SK-N-SH (cell line): ENCODE results near the gene ABITRAM. TPM values are rescaled to one million over a fixed set of nuclear protein-coding genes. Genes with fewer than 3 reads are reported as not detected.
"Not testable (repeated sequence)": the region's sequence is repeated elsewhere in the genome, so short reads cannot be mapped to it uniquely, and the experiment has no call there.

Experiments used
- CTCF ChIA-PET: fragments of 300-600, 350-600 bp; formaldehyde crosslinking; extraction: SDS; loops from one replicate; lab custom pipeline; 2021; lab: Yijun Ruan, JAX
- POLR2A ChIA-PET: fragments of 350-600 bp; sonication (Branson Sonifier 250); formaldehyde crosslinking; extraction: SDS; loops from one replicate; lab custom pipeline; 2020; ENCODE audit warnings: antibody characterized with exemption, inconsistent platforms; lab: Yijun Ruan, JAX
- DNase-seq: peaks from one replicate; pipeline ENCODE4 v3.0.0; 2012
- H2AFZ ChIP-seq: fragments of 200-600 bp; sonication (generic); 2 replicates; pipeline ENCODE4 v1.8.1; 2016; ENCODE audit warnings: antibody characterized with exemption, mild to moderate bottlenecking, low read depth
- H3F3A ChIP-seq: fragments of 200-600 bp; sonication (generic); replicated peaks from 2 replicates; pipeline ENCODE3; 2016; ENCODE audit warnings: antibody characterized with exemption, mild to moderate bottlenecking; ENCODE audit not compliant: insufficient read depth
- H3K27ac ChIP-seq, 2 experiments: fragments of 200-500 bp in 1 of 2; fragments of 200-600 bp in 1 of 2; sonication (Bioruptor generic) in 1 of 2; sonication (generic), shearing (Covaris generic) in 1 of 2; 2 replicates each; pipeline versions ENCODE4 v1.5.1 to v1.6.1; 2014 to 2016; ENCODE audit warnings: low read depth in 2 of 2, inconsistent platforms in 1 of 2, low read length in 1 of 2, mild to moderate bottlenecking in 1 of 2, mixed read lengths in 1 of 2
- H3K27me3 ChIP-seq: fragments of 200-600 bp; sonication (generic), shearing (Covaris generic); 2 replicates; pipeline ENCODE4 v1.6.1; 2016; ENCODE audit warnings: mixed run types; ENCODE audit not compliant: insufficient read depth
- H3K36me3 ChIP-seq, 2 experiments: fragments of 200-500 bp in 1 of 2; fragments of 200-600 bp in 1 of 2; sonication (Bioruptor generic) in 1 of 2; sonication (generic) in 1 of 2; replicated peaks in 1 of 2; 2 replicates each; pipeline versions ENCODE3 to v1.5.1; 2014 to 2016; ENCODE audit warnings: low read length in 1 of 2, mild to moderate bottlenecking in 1 of 2; ENCODE audit not compliant: insufficient read depth in 2 of 2, control insufficient read depth in 1 of 2
- H3K4me1 ChIP-seq, 2 experiments: fragments of 200-500 bp in 1 of 2; fragments of 200-600 bp in 1 of 2; sonication (Bioruptor generic) in 1 of 2; sonication (generic), shearing (Covaris generic) in 1 of 2; 2 replicates each; pipeline versions ENCODE4 v1.5.1 to v1.6.1; 2014 to 2016; ENCODE audit warnings: low read depth in 1 of 2, low read length in 1 of 2, mixed run types in 1 of 2; ENCODE audit not compliant: insufficient read depth in 2 of 2, control insufficient read depth in 1 of 2
- H3K4me2 ChIP-seq: fragments of 200-600 bp; sonication (generic), shearing (Covaris generic); 2 replicates; pipeline ENCODE4 v1.6.1; 2017; ENCODE audit warnings: mixed run types
- H3K4me3 ChIP-seq, 2 experiments: fragments of 200-500 bp in 1 of 2; fragments of 200-600 bp in 1 of 2; sonication (Bioruptor generic) in 1 of 2; sonication (generic), shearing (Covaris generic) in 1 of 2; 2 replicates each; pipeline versions ENCODE4 v1.5.1 to v1.8.1; 2014 to 2016; ENCODE audit warnings: low read depth in 2 of 2, inconsistent platforms in 1 of 2, low read length in 1 of 2, mild to moderate bottlenecking in 1 of 2, mixed read lengths in 1 of 2, moderate library complexity in 1 of 2
- H3K79me2 ChIP-seq: fragments of 200-600 bp; sonication (generic); 2 replicates; pipeline ENCODE4 v1.8.1; 2017; ENCODE audit warnings: mild to moderate bottlenecking; ENCODE audit not compliant: insufficient read depth
- H3K9ac ChIP-seq: fragments of 200-600 bp; sonication (generic); 2 replicates; pipeline ENCODE4 v1.6.1; 2017; ENCODE audit warnings: mixed run types
- H3K9me2 ChIP-seq: fragments of 200-600 bp; sonication (generic); 2 replicates; pipeline ENCODE4 v1.6.1; 2017; ENCODE audit warnings: mixed run types
- H3K9me3 ChIP-seq: fragments of 200-600 bp; sonication (generic); 2 replicates; pipeline ENCODE4 v1.6.1; 2017; ENCODE audit warnings: mixed run types, mild to moderate bottlenecking, moderate library complexity
- H4K20me1 ChIP-seq: fragments of 200-600 bp; sonication (generic); 2 replicates; pipeline ENCODE4 v1.6.1; 2017; ENCODE audit warnings: mild to moderate bottlenecking, mixed run types; ENCODE audit not compliant: insufficient read depth
- CHD2 ChIP-seq: fragments of 150-350 bp; IDR thresholded peaks from 2 replicates; pipeline ENCODE4 v1.6.1; 2018; ENCODE audit warnings: low read length; ENCODE audit not compliant: partially characterized antibody
- EP300 ChIP-seq, 2 experiments: IDR thresholded peaks; 2 replicates each; pipeline versions ENCODE4 v1.4.0 to v1.6.1; 2012; ENCODE audit warnings: borderline replicate concordance in 1 of 2, low read depth in 1 of 2, low read length in 1 of 2
- GATA2 ChIP-seq: sonication (generic); formaldehyde crosslinking; IDR thresholded peaks from 2 replicates; pipeline ENCODE4 v1.5.0; 2020; ENCODE audit warnings: mild to moderate bottlenecking, missing genetic modification reagents
- MEF2A ChIP-seq: IDR thresholded peaks from 2 replicates; pipeline ENCODE4 v1.4.0; 2012; ENCODE audit warnings: low read depth, borderline replicate concordance
- MXI1 ChIP-seq: IDR thresholded peaks from 2 replicates; pipeline ENCODE4 v1.6.1; 2012; ENCODE audit warnings: mild to moderate bottlenecking, low read depth, low read length, improper control_type of control experiment
- NRF1 ChIP-seq: IDR thresholded peaks from 2 replicates; pipeline ENCODE4 v1.6.1; 2012; ENCODE audit warnings: low read depth, mild to moderate bottlenecking, low read length
- POLR2AphosphoS5 ChIP-seq: IDR thresholded peaks from 2 replicates; pipeline ENCODE4 v1.6.1; 2012; ENCODE audit warnings: low read depth, low read length
- RXRA ChIP-seq: IDR thresholded peaks from 2 replicates; pipeline ENCODE4 v1.4.0; 2012; ENCODE audit warnings: low read depth, mild to moderate bottlenecking, borderline replicate concordance
- SIN3A ChIP-seq: IDR thresholded peaks from 2 replicates; pipeline ENCODE4 v1.6.1; 2012; ENCODE audit warnings: low read depth, mild to moderate bottlenecking, low read length, moderate library complexity, borderline replicate concordance
- TAF1 ChIP-seq: IDR thresholded peaks from 2 replicates; pipeline ENCODE4 v1.6.1; 2012; ENCODE audit warnings: low read depth, mild to moderate bottlenecking, low read length, moderate library complexity, borderline replicate concordance
- YY1 ChIP-seq: IDR thresholded peaks from 2 replicates; pipeline ENCODE4 v1.4.0; 2012; ENCODE audit warnings: low read depth, mild to moderate bottlenecking
- WGBS: methylation state at CpG from one replicate; pipeline ENCODE4 v1.1.6; 2017; ENCODE audit warnings: low lambda C conversion rate; 5-methylcytosine and 5-hydroxymethylcytosine counted together
- polyA plus RNA-seq, 3 experiments: library from polyadenylated mRNA; depleted of rRNA; stranded (reverse); fragments of >200 nt; gene quantifications; 2 replicates each; pipeline ENCODE4 v1.2.3, GENCODE V29; 2012
- TF ChIP-seq, protein P1 (sequence below): fragments of 200-600 bp; sonication (generic); IDR thresholded peaks from 2 replicates; pipeline ENCODE4 v1.6.1; 2017; ENCODE audit warnings: antibody characterized with exemption, mild to moderate bottlenecking, moderate library complexity
- TF ChIP-seq, protein P2 (sequence below): fragments of 150-350 bp; IDR thresholded peaks from 2 replicates; pipeline ENCODE4 v1.6.1; 2017; ENCODE audit warnings: antibody characterized with exemption, low read length, low read depth, borderline replicate concordance
- TF ChIP-seq, protein P3 (sequence below): IDR thresholded peaks from 2 replicates; pipeline ENCODE4 v1.4.0; 2012; ENCODE audit warnings: low read depth, borderline replicate concordance

ABITRAM gene
- polyA plus RNA-seq, 1 of the 3 experiments (the other 2 are of a cell fraction) = 13.9 TPM

DNA sequence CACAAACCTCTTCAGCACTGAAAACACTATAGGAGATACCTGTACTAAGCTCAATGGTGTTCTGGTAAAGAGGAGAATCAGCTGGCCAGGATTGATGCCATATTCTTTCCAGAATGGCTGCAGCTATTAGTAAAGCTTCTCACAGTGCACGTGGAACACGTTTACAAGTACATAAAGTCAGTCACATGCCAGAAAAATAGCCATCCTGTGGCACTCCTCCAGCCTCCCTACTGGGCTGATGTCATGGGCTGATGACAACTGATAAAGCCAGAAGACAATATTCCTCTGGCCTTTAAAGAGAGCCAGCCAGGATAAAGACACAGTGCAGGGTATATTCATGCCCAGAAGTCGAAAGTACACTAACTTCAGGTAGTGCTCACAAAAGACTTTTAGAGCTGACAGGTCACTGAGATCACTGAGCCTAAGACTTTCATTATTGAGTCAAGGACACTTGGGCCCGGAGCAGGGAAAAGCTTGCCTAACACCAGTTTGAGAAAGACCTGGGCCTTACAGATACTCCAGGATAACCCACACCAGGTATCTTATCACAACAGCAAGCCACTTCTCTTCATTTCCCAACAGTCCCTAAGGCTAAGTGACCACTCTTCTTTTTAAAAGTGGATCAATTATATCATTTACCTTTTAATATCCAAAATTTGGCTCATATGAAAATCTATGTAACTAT is 29.4 kb downstream of the ABITRAM start:
- 0 out of 2 replicates have a peak, but pooled peaks have one; percentile 9 for TF ChIP-seq GATA2 (CRISPR knock-in tag)
- no peak for TF ChIP-seq SIN3A
- Histone ChIP-seq H3K27ac (no peak overlapping the region; a peak in 1 of 4 replicates), H4K20me1 (no peaks in the 10 kb centered on the region), H3K9me3 (no peaks in the 10 kb centered on the region), H3K4me2 (no peak overlapping the region), H3K36me3 (peaks cover 14 to 22% of the 10 kb centered on the region in 2 experiments), H2AFZ (no peak overlapping the region), H3F3A (peaks cover 12% of the 10 kb centered on the region), H3K27me3 (no peaks in the 10 kb centered on the region), H3K4me1 (peaks cover 0 to 4% of the 10 kb centered on the region in 2 experiments; a peak in 2 of 4 replicates), H3K79me2 (no peaks in the 10 kb centered on the region), H3K9ac (no peak overlapping the region), H3K9me2 (no peaks in the 10 kb centered on the region), H3K4me3 (no peak overlapping the region)
- ChIA-PET CTCF (interaction anchor here (5.2 kb wide), 1 partner anchor 10 kb away, joined by 29 read pairs; no protein-coding TSS in a partner anchor), POLR2A (no interaction called here)
- no peak for DNase-seq
- 58% methylated on average over 2 of the region's 4 CpGs for WGBS

DNA sequence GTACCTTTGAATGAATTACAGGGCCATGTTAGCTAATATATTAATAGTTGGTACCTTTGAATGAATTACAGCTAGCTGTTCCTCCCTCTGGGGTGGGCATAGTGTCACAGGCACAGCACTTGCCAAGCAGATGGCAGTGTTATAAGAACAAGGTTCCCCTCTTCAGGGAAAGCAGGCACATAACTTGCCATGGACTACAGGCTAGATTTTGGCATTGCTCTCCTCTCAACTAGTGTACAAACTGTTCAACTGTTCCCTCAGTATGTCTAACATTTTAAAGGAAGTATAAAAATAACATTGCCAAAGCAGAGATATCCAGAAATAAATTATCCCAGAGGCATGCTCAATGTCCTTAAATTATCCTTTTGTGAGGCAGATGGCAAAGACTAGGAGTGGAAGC is 33.7 kb downstream of the ABITRAM start:
- POLR2A ChIA-PET = no interaction called here
- 0 out of 2 replicates have a peak, but pooled peaks cover 5% of the 10 kb centered on the region for H3K79me2 ChIP-seq
- peaks cover 13% of the 10 kb centered on the region for H3F3A ChIP-seq
- peaks cover 0 to 4% of the 10 kb centered on the region in 2 experiments; a peak in 2 of 4 replicates for H3K4me1 ChIP-seq
- CTCF ChIA-PET = interaction anchor here (0.9 to 2.2 kb wide), 3 partner anchors 13 to 68 kb away, joined by 3 to 8 read pairs (median 3); no protein-coding TSS in a partner anchor
- H3K4me3 ChIP-seq = no peak overlapping the region
- H3K9me2 ChIP-seq = no peaks in the 10 kb centered on the region
- TF ChIP-seq, protein P1, sequence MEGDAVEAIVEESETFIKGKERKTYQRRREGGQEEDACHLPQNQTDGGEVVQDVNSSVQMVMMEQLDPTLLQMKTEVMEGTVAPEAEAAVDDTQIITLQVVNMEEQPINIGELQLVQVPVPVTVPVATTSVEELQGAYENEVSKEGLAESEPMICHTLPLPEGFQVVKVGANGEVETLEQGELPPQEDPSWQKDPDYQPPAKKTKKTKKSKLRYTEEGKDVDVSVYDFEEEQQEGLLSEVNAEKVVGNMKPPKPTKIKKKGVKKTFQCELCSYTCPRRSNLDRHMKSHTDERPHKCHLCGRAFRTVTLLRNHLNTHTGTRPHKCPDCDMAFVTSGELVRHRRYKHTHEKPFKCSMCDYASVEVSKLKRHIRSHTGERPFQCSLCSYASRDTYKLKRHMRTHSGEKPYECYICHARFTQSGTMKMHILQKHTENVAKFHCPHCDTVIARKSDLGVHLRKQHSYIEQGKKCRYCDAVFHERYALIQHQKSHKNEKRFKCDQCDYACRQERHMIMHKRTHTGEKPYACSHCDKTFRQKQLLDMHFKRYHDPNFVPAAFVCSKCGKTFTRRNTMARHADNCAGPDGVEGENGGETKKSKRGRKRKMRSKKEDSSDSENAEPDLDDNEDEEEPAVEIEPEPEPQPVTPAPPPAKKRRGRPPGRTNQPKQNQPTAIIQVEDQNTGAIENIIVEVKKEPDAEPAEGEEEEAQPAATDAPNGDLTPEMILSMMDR = no peak
- TF ChIP-seq YY1 (no peak), CHD2 (no peak), POLR2AphosphoS5 (no peak), NRF1 (no peak), MXI1 (no peak), RXRA (no peak), TAF1 (no peak), EP300 (IDR thresholded peaks at IDR 0.05; ENCODE audit: borderline replicate concordance in 1 of 2, low read depth in 1 of 2, low read length in 1 of 2) (no peak), MEF2A (no peak)
- TF ChIP-seq, protein P2, sequence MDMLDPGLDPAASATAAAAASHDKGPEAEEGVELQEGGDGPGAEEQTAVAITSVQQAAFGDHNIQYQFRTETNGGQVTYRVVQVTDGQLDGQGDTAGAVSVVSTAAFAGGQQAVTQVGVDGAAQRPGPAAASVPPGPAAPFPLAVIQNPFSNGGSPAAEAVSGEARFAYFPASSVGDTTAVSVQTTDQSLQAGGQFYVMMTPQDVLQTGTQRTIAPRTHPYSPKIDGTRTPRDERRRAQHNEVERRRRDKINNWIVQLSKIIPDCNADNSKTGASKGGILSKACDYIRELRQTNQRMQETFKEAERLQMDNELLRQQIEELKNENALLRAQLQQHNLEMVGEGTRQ = no peak
- TF ChIP-seq, protein P3, sequence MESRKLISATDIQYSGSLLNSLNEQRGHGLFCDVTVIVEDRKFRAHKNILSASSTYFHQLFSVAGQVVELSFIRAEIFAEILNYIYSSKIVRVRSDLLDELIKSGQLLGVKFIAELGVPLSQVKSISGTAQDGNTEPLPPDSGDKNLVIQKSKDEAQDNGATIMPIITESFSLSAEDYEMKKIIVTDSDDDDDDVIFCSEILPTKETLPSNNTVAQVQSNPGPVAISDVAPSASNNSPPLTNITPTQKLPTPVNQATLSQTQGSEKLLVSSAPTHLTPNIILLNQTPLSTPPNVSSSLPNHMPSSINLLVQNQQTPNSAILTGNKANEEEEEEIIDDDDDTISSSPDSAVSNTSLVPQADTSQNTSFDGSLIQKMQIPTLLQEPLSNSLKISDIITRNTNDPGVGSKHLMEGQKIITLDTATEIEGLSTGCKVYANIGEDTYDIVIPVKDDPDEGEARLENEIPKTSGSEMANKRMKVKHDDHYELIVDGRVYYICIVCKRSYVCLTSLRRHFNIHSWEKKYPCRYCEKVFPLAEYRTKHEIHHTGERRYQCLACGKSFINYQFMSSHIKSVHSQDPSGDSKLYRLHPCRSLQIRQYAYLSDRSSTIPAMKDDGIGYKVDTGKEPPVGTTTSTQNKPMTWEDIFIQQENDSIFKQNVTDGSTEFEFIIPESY = no peak
- H3K36me3 ChIP-seq = peaks cover 17 to 43% of the 10 kb centered on the region in 2 experiments
- no peaks in the 10 kb centered on the region for H3K9me3 ChIP-seq
- DNase-seq = no peak
- H3K27ac ChIP-seq = no peak overlapping the region
- H3K9ac ChIP-seq = no peak overlapping the region
- no peak overlapping the region for H2AFZ ChIP-seq
- no peak overlapping the region for H3K4me2 ChIP-seq
- H4K20me1 ChIP-seq = no peaks in the 10 kb centered on the region
- H3K27me3 ChIP-seq = no peaks in the 10 kb centered on the region

DNA sequence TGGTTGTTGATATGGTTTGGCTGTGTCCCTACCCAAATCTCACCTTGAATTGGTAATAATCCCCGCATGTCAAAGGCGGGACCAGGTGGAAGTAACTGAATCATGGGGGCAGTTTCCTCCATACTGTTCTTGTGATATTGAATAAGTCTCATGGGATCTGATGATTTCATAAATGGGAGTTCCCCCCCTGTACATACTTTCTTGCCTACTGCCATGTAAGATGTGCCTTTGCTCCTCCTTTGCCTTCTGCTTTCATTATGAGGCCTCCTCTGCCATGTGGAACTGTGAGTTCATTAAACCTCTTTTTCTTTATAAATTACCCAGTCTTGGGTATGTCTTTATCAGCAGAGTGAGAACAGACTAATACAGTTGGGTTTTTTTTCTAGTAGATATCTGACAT is 37.2 kb downstream of the ABITRAM start:
- WGBS = 96% methylated on average over 2 of the region's 2 CpGs
- H4K20me1 ChIP-seq, H3F3A ChIP-seq, H3K27ac ChIP-seq, H3K4me2 ChIP-seq, CTCF ChIA-PET, H3K27me3 ChIP-seq, H3K4me1 ChIP-seq, H3K4me3 ChIP-seq, H2AFZ ChIP-seq, H3K9me2 ChIP-seq, DNase-seq, POLR2A ChIA-PET, H3K9ac ChIP-seq, H3K79me2 ChIP-seq, H3K9me3 ChIP-seq: not testable (repeated sequence)
- H3K36me3 ChIP-seq = peaks cover 10 to 54% of the 10 kb centered on the region in 2 experiments
